HCT116 (cell line): ENCODE results near the gene SUGCT. TPM values are rescaled to one million over a fixed set of nuclear protein-coding genes. Genes with fewer than 3 reads are reported as not detected.

Experiments used
- ATAC-seq: fragments of 200-7000 bp; cut with Tn5 transposase; 2 replicates; pipeline ENCODE4 v1.9.1; 2020; ENCODE audit warnings: mild to moderate bottlenecking, moderate library complexity
- BruUV-seq: library from RNA; stranded (reverse); fragments of 400-500 nt; replicated peaks from 2 replicates; lab custom pipeline; 2021; lab: Mats Ljungman, UMichigan
- CTCF ChIA-PET: fragments of 300-600 bp; sonication (Branson Sonifier 250); formaldehyde crosslinking; loops from one replicate; lab custom pipeline; 2021; ENCODE audit warnings: antibody characterized with exemption; lab: Charles Lee
- POLR2A ChIA-PET: fragments of 300-600, 350-600 bp; sonication (Branson Sonifier 250); formaldehyde crosslinking; loops from one replicate; lab custom pipeline; 2021; ENCODE audit warnings: antibody characterized with exemption; lab: Charles Lee
- RAD21 ChIA-PET, 2 experiments: fragments of 300-600 bp; sonication (Branson Sonifier 250); formaldehyde crosslinking; loops; one replicate each; lab custom pipeline; 2023; ENCODE audit warnings: low total read pairs in 2 of 2; ENCODE audit not compliant: uncharacterized antibody in 2 of 2, unreplicated experiment in 2 of 2, low non-redundant PET in 1 of 2; lab: Charles Lee
- DNase-seq: peaks from one replicate; pipeline ENCODE4 v3.0.0-alpha.2; 2010; ENCODE audit warnings: low read depth, low spot score
- H2AFZ ChIP-seq: fragments of 200-600 bp; shearing (Covaris generic), sonication (generic); 2 replicates; pipeline ENCODE4 v1.6.1; 2017; ENCODE audit warnings: low read depth, mixed run types, mixed read lengths, antibody characterized with exemption, low read length; ENCODE audit not compliant: poor library complexity, severe bottlenecking
- H3K27ac ChIP-seq: 2 replicates; pipeline ENCODE4 v1.5.1; 2012; ENCODE audit warnings: low read depth, low read length
- H3K27me3 ChIP-seq: fragments of 200-600 bp; sonication (generic); 2 replicates; pipeline ENCODE4 v1.6.1; 2016; ENCODE audit warnings: mixed run types, low read length, mixed read lengths; ENCODE audit not compliant: insufficient read depth
- H3K36me3 ChIP-seq, 2 experiments: fragments of 200-500 bp in 1 of 2; fragments of 200-600 bp in 1 of 2; sonication (Bioruptor generic) in 1 of 2; sonication (generic) in 1 of 2; 2 replicates each; pipeline versions ENCODE4 v1.5.1 to v1.6.1; 2014 to 2016; ENCODE audit warnings: low read length in 2 of 2, inconsistent platforms in 1 of 2, mixed read lengths in 1 of 2, mixed run types in 1 of 2; ENCODE audit not compliant: insufficient read depth in 2 of 2, control insufficient read depth in 1 of 2
- H3K4me1 ChIP-seq, 2 experiments: fragments of 200-600 bp in 1 of 2; sonication (generic) in 1 of 2; 2 replicates each; pipeline versions ENCODE4 v1.5.1 to v1.6.1; 2012 to 2017; ENCODE audit warnings: low read length in 2 of 2, inconsistent platforms in 1 of 2, mild to moderate bottlenecking in 1 of 2, mixed read lengths in 1 of 2, mixed run types in 1 of 2, moderate library complexity in 1 of 2; ENCODE audit not compliant: insufficient read depth in 2 of 2, control insufficient read depth in 1 of 2
- H3K4me2 ChIP-seq: fragments of 200-600 bp; sonication (generic); 2 replicates; pipeline ENCODE4 v1.6.1; 2017; ENCODE audit warnings: mixed run types, low read length, mixed read lengths
- H3K4me3 ChIP-seq, 2 experiments: fragments of 200-600 bp in 1 of 2; sonication (generic) in 1 of 2; replicated peaks in 1 of 2; 2 replicates each; pipeline ENCODE4 v1.5.1; 2011 to 2016; ENCODE audit warnings: low read length in 2 of 2, control low read depth in 1 of 2, low read depth in 1 of 2, mild to moderate bottlenecking in 1 of 2, mixed read lengths in 1 of 2, mixed run types in 1 of 2
- H3K79me2 ChIP-seq: fragments of 200-600 bp; sonication (generic); 2 replicates; pipeline ENCODE4 v1.6.1; 2017; ENCODE audit warnings: mild to moderate bottlenecking, mixed run types, low read length, moderate library complexity, mixed read lengths; ENCODE audit not compliant: insufficient read depth
- H3K9ac ChIP-seq: fragments of 200-600 bp; sonication (generic); 2 replicates; pipeline ENCODE4 v1.6.1; 2016; ENCODE audit warnings: low read length, mixed read lengths
- H3K9me2 ChIP-seq: fragments of 200-600 bp; sonication (generic), shearing (Covaris generic); 2 replicates; pipeline ENCODE4 v1.6.1; 2017; ENCODE audit warnings: mixed run types, mild to moderate bottlenecking, moderate library complexity; ENCODE audit not compliant: insufficient read depth
- H3K9me3 ChIP-seq, 2 experiments: fragments of 200-500 bp in 1 of 2; fragments of 200-600 bp in 1 of 2; sonication (Bioruptor generic) in 1 of 2; sonication (generic) in 1 of 2; 2 replicates each; pipeline ENCODE4 v1.6.1; 2014 to 2017; ENCODE audit warnings: low read length in 2 of 2, mixed read lengths in 2 of 2, inconsistent platforms in 1 of 2, low read depth in 1 of 2, mild to moderate bottlenecking in 1 of 2, mixed run types in 1 of 2, moderate library complexity in 1 of 2; ENCODE audit not compliant: control insufficient read depth in 1 of 2, insufficient read depth in 1 of 2
- H4K20me1 ChIP-seq: fragments of 200-600 bp; sonication (generic), shearing (Covaris generic); 2 replicates; pipeline ENCODE4 v1.6.1; 2017; ENCODE audit warnings: mixed run types, mild to moderate bottlenecking, moderate library complexity; ENCODE audit not compliant: insufficient read depth
- ATF3 ChIP-seq: IDR thresholded peaks from 2 replicates; pipeline ENCODE4 v1.6.1; 2012
- CTCF ChIP-seq, 3 experiments: fragments of 200-600 bp in 1 of 3; sonication (generic) in 1 of 3; IDR thresholded peaks in 2 of 3; conservative IDR thresholded peaks in 1 of 3; 2 replicates each; pipeline ENCODE4 v1.5.1; 2012 to 2017; ENCODE audit warnings: low read depth in 2 of 3, low read length in 2 of 3, antibody characterized with exemption in 1 of 3, borderline replicate concordance in 1 of 3, control low read depth in 1 of 3, mild to moderate bottlenecking in 1 of 3, mixed read lengths in 1 of 3, mixed run types in 1 of 3, moderate library complexity in 1 of 3; ENCODE audit not compliant: insufficient read depth in 1 of 3
- ELF1 ChIP-seq: IDR thresholded peaks from 2 replicates; pipeline ENCODE4 v1.6.1; 2012; ENCODE audit warnings: low read depth, borderline replicate concordance
- EZH2phosphoT487 ChIP-seq: fragments of 200-600 bp; IDR thresholded peaks from 2 replicates; pipeline ENCODE4 v1.6.1; 2018; ENCODE audit warnings: antibody characterized with exemption, borderline replicate concordance
- FOSL1 ChIP-seq: IDR thresholded peaks from 2 replicates; pipeline ENCODE4 v1.6.1; 2012; ENCODE audit warnings: low read depth
- RAD21 ChIP-seq: IDR thresholded peaks from 2 replicates; pipeline ENCODE4 v1.6.1; 2012; ENCODE audit warnings: low read depth, mild to moderate bottlenecking
- ZBTB33 ChIP-seq: IDR thresholded peaks from 2 replicates; pipeline ENCODE4 v1.6.1; 2011; ENCODE audit warnings: mild to moderate bottlenecking, low read length, moderate library complexity; ENCODE audit not compliant: insufficient replicate concordance; ENCODE audit errors: extremely low read depth
- intact Hi-C: fragments of 100-400 bp; cut with micrococcal nuclease; formaldehyde crosslinking; loops from 2 replicates; pipeline ENCODE4 v1.10.0; 2022
- total RNA-seq: library from RNA; stranded (reverse); gene quantifications from one replicate; pipeline ENCODE4 v1.2.1, GENCODE V29; 2021; ENCODE audit not compliant: unreplicated experiment

SUGCT gene
- total RNA-seq, 1 experiment from 2014 or later, result 4.4 TPM

- ATAC-seq (peak; percentile 40), DNase-seq (no peak)
- H2AFZ ChIP-seq, result no peak overlapping the region
- POLR2A ChIA-PET, result no interaction called here
- intact Hi-C loops, result loop anchor here (1.0 kb wide), 1 partner anchor 434 kb away; no protein-coding TSS in a partner anchor
- TF ChIP-seq ZBTB33, result no peak
- no peak for TF ChIP-seq FOSL1
- TF ChIP-seq ATF3, result no peak
- peak in 2 of 3 experiments; percentile 11 to 13; a peak in 1 of 6 replicates for TF ChIP-seq CTCF (IDR thresholded peaks at IDR 0.05 in 2 of 3, conservative IDR thresholded peaks at IDR 0.05 in 1 of 3; ENCODE audit: borderline replicate concordance in 1 of 3, insufficient read depth in 1 of 3, low read depth in 2 of 3, low read length in 2 of 3)
- peak; percentile 46 for TF ChIP-seq RAD21
- no peak for TF ChIP-seq EZH2phosphoT487
- no peak for TF ChIP-seq ELF1
- no peaks in the 10 kb centered on the region for H3K9me2 ChIP-seq
- H3K27ac ChIP-seq, result no peak overlapping the region
- H3K9me3 ChIP-seq, result no peaks in the 10 kb centered on the region
- CTCF ChIA-PET, result no interaction called here
- H3K27me3 ChIP-seq, result no peaks in the 10 kb centered on the region; the same call in 1 of the 2 replicates
- H4K20me1 ChIP-seq, result no peaks in the 10 kb centered on the region
- no peak overlapping the region for H3K4me3 ChIP-seq
- RAD21 ChIA-PET, result no interaction called here
- H3K36me3 ChIP-seq, result no peaks in the 10 kb centered on the region
- no peaks in the 10 kb centered on the region for H3K4me1 ChIP-seq
- BruUV-seq, result no TSS peak
- no peak overlapping the region for H3K4me2 ChIP-seq
- no peak overlapping the region for H3K9ac ChIP-seq
- H3K79me2 ChIP-seq, result no peaks in the 10 kb centered on the region
Observed at GRCh38 chr7:40763319-40764287, 628.8 kb downstream of the SUGCT start.
